ENCODE results near the gene NCAM1. TPM values are rescaled to one million over a fixed set of nuclear protein-coding genes. Genes with fewer than 3 reads are reported as not detected.

NCAM1 gene
- total RNA-seq, 1 experiment from 2014 or later: 12.0 TPM

GRCh38 chr11:113241636-113242054 is 280.4 kb downstream of the NCAM1 start:
- Histone ChIP-seq H3K4me3 (ENCODE audit: low read depth, low read length, poor library complexity, severe bottlenecking) (no peak overlapping the region), H3K36me3 (ENCODE audit: insufficient read depth, low read length, poor library complexity, severe bottlenecking) (no peaks in the 10 kb centered on the region), H3K27ac (ENCODE audit: low read depth, low read length, poor library complexity, severe bottlenecking) (no peak overlapping the region), H3K4me1 (ENCODE audit: insufficient read depth, low read length, poor library complexity, severe bottlenecking) (peaks cover 11% of the 10 kb centered on the region), H3K27me3 (replicated peaks; ENCODE audit: insufficient read depth, low read depth, low read length, poor library complexity) (no peaks in the 10 kb centered on the region), H3K9me3 (ENCODE audit: low read depth, low read length, poor library complexity, severe bottlenecking) (no peaks in the 10 kb centered on the region)
- CTCF ChIA-PET: no interaction called here
- intact Hi-C loops (cut with micrococcal nuclease; ENCODE audit: unreplicated experiment): no loop called here
- peak; percentile 33 for DNase-seq (ENCODE audit: low spot score)
- BruUV-seq (replicated peaks): no TSS peak
- POLR2A ChIA-PET (ENCODE audit: low non-redundant PET): no interaction called here
- TF ChIP-seq EZH2 (IDR thresholded peaks at IDR 0.05; ENCODE audit: borderline replicate concordance, low read depth, low read length, poor library complexity, severe bottlenecking) (no peak), CTCF (conservative IDR thresholded peaks at IDR 0.05; ENCODE audit: low read depth, low read length) (no peak)

GRCh38 chr11:113242060-113242459 is 280.8 kb downstream of the NCAM1 start:
- DNase-seq (ENCODE audit: low spot score): no peak
- intact Hi-C loops (cut with micrococcal nuclease; ENCODE audit: unreplicated experiment): no loop called here
- Histone ChIP-seq H3K27ac (ENCODE audit: low read depth, low read length, poor library complexity, severe bottlenecking) (no peak overlapping the region), H3K27me3 (replicated peaks; ENCODE audit: insufficient read depth, low read depth, low read length, poor library complexity) (no peaks in the 10 kb centered on the region), H3K36me3 (ENCODE audit: insufficient read depth, low read length, poor library complexity, severe bottlenecking) (no peaks in the 10 kb centered on the region), H3K9me3 (ENCODE audit: low read depth, low read length, poor library complexity, severe bottlenecking) (no peaks in the 10 kb centered on the region), H3K4me3 (ENCODE audit: low read depth, low read length, poor library complexity, severe bottlenecking) (no peak overlapping the region), H3K4me1 (ENCODE audit: insufficient read depth, low read length, poor library complexity, severe bottlenecking) (peaks cover 11% of the 10 kb centered on the region)
- BruUV-seq (replicated peaks): no TSS peak
- ChIA-PET CTCF (no interaction called here), POLR2A (ENCODE audit: low non-redundant PET) (no interaction called here)
- no peak for TF ChIP-seq CTCF (conservative IDR thresholded peaks at IDR 0.05; ENCODE audit: low read depth, low read length)
- no peak for TF ChIP-seq EZH2 (IDR thresholded peaks at IDR 0.05; ENCODE audit: borderline replicate concordance, low read depth, low read length, poor library complexity, severe bottlenecking)

- Histone ChIP-seq H3K9me3 (ENCODE audit: low read depth, low read length, poor library complexity, severe bottlenecking) (no peaks in the 10 kb centered on the region), H3K36me3 (ENCODE audit: insufficient read depth, low read length, poor library complexity, severe bottlenecking) (no peaks in the 10 kb centered on the region), H3K4me3 (ENCODE audit: low read depth, low read length, poor library complexity, severe bottlenecking) (no peak overlapping the region), H3K4me1 (ENCODE audit: insufficient read depth, low read length, poor library complexity, severe bottlenecking) (peaks cover 11% of the 10 kb centered on the region), H3K27ac (ENCODE audit: low read depth, low read length, poor library complexity, severe bottlenecking) (no peak overlapping the region), H3K27me3 (replicated peaks; ENCODE audit: insufficient read depth, low read depth, low read length, poor library complexity) (no peaks in the 10 kb centered on the region)
- no peak for DNase-seq (ENCODE audit: low spot score)
- intact Hi-C loops (cut with micrococcal nuclease; ENCODE audit: unreplicated experiment): no loop called here
- no TSS peak for BruUV-seq (replicated peaks)
- CTCF ChIA-PET: no interaction called here
- TF ChIP-seq CTCF (conservative IDR thresholded peaks at IDR 0.05; ENCODE audit: low read depth, low read length) (no peak), EZH2 (IDR thresholded peaks at IDR 0.05; ENCODE audit: borderline replicate concordance, low read depth, low read length, poor library complexity, severe bottlenecking) (no peak)
- POLR2A ChIA-PET (ENCODE audit: low non-redundant PET): no interaction called here
Measured at GRCh38 chr11:113242767-113243397, 281.7 kb downstream of the NCAM1 start.
